GF-D8 (cell line): ENCODE measurements around the gene SAMD8.

ENCODE experiments used
- DNase-seq: peaks from one replicate; lab custom pipeline; 2025; lab: John Stamatoyannopoulos, UW

The SAMD8 gene

DNA sequence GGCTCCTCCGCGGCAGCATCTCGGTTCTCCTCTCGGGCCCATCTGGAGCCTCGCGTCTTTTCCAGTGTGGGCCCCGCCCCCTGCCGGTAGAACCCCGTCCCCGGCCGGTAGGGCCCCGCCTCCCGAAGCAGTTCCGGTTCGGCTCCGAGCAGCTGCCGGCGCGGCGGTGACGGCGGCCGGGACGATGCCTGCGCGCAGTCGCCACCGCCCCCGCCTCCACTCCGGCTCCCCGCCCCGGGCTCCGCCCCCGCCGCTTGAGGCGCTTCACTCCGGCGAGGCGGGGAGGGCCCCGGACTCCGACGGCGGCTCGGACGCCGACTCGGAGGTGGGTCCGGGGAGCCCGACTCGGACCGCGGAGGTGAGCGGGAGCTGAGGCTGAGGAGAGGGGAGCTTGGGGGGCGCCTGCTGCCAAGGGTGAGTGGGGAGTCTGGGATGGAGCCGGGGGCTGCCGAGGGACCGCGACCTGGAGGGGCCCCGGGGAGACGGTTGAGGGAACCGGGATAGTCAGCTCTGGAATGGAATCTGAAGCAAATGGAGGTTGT lies at the start of gene SAMD8:
TSS of gene SAMD8 (plus strand) at position 292 of the 542 bp plus-strand sequence. CDS start 38,873 bp downstream, outside the sequence.
- peak; percentile 86 for DNase-seq

DNA sequence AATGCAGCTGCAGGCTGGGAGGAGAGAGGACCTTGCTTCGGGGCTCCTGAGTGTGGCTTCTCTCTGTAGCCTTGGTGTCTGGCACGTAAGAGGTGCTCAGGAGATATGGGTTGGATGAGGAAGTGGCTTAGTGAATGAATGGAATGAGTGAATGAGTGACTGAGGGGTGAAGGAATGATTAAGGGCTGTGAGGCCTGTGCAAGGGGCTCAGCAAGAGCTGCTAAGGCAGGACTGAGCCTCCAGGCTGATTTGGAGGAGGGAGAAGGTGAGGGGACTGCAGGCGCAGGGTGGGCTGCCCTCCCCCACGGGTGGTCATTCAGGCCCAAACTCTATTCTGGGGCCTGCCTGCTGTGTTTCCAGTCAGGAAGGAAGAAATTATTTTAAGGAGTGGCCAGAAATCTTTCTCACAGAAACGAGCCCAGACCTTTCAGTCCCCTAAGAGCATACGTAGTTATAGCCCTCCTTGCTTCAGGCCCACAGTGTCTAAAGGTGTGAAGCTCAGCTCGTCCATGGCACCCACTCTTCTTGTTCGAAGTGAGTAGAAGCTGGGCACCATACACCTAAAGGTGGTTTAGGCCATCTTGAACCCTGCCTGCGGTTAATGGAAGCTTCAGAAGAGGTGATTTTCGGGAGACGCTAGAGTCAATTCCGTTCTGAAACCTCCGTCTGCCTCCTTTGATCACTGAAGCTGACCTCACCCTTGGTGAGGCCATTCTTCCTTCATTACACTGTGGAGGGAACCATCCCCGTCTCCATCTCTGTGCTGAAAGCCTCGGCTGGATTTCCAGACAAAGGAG lies 49.5 kb upstream of the SAMD8 start:
- no peak for DNase-seq

DNA sequence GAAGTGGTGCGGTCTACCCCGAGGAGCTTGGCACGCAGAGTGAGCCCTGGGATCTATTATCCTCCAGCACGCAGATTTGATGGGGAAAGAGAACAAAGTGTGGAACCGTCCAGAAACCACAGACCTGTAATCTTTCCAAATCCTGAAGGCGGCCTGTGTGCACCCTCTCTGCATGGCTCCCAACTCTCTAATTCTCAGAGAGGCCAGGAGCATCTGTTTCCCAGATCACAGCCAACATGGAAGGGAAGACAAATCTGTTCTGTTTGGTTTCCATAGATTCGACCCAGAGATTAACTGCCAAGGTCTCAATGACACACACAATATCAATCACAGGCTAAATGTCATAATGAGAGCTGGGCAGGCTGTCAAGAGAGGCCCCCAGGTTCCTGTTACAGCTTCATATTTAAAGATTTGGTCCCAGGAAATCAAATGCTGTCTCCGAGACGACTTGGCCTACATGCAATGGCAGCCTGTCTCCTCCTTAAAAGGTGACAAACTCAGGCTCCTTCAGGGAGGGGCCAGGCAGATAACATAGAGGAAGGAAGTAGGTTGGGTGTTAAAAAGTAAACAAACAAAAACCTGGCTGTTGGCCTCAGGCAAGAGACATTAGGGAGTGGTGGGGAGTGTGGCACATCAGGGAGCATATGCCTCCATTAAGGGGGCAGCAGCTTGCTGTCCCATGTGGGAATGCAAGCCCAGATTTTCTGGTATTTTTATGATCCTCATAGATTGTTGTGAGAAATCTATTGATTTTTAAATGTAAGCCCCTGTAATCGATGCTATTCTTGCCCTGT lies 48.8 kb upstream of the SAMD8 start:
- DNase-seq, result no peak

DNA sequence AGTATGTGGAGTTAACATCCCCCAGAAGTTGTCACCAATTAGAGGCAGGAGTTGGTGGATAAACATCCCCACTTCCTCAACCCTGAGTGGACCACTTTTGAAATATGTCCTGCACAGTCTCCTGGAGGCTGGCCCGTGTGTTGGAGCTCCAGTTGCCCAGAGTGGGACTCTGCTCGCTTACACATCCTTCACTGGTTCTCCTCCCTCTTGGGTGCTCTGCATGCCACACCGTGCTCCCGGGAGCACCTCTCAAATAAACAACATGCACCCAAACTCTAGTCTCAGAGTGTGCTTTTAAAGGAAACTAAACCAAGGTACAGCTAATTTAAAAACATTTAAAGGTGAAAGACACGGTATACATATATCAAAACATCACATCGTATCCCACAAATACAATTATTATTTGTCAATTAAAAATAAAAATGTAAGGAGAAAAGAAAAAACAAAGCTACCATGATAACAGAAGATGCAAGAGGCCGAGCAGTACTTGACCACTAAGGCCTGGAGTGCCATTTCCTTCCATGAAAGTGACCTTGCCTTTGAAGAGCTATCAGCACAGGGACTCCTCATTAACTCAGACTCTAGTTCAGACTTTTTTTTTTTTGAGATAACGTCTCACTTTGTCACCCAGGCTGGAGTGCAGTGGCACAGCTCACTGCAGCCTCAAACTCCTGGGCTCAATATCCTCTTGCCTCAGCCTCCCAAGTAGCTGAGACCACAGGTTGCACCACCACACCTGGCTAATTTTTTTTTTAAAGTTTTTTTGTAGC lies 47.8 kb upstream of the SAMD8 start:
- no peak for DNase-seq

DNA sequence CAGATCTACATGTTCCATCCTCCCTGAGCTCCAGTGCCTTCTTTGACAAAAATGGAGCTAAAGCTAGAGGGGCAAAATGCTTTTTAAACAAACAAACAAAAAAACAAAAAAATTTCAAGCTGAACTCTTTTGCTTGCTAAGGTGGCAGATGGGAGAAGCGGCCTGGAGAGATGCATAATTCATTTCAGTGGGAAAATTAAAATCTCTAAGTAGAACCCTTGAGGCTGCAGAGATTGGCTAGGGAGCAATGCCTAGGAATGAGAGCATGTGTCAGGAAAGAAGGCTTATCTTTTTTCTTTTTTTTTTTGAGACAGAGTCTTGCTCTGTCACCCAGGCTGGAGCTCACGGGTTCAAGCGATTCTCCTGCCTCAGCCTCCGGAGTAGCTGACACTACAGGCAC lies 46.4 kb upstream of the SAMD8 start:
- DNase-seq, result no peak

DNA sequence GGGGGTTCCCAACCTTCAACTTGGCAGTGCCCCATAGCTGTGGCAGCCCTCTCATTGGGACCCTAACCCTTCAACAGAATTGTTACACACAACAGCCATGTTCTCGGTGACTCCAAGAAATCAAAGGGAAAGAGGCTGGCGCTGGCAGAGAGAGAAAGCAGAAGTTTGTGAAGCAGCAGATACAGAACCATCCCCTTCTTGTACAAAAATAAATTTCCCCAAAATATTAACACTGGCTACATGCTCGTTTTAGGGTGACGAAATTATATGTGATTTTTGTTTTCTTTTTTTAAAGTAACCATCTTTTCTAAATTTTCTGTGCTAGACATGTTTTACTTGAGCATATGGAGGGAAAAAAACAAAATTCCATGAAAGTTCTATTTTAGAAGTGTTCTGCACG lies 45.2 kb upstream of the SAMD8 start:
- DNase-seq, result no peak

DNA sequence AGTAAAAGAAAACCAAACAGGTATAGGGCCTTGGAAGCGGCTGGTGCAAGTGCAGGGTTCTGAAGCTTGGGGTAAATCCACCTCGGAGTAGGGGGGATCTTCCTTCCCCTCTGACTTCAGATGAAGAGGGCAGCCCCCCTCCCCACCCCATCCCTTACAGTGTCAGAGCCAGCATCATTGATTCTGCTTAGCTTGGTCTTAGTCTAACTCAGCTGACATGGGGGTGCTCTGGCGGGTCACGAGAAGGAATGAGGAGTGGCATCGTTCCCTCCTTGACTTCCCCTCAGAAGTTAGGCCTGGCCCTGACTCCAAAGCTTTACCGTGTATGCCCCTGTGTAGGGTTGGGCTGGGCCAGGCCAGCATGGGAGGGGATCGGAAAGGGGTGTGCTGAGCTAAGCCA lies 44.2 kb upstream of the SAMD8 start:
- DNase-seq, result no peak

DNA sequence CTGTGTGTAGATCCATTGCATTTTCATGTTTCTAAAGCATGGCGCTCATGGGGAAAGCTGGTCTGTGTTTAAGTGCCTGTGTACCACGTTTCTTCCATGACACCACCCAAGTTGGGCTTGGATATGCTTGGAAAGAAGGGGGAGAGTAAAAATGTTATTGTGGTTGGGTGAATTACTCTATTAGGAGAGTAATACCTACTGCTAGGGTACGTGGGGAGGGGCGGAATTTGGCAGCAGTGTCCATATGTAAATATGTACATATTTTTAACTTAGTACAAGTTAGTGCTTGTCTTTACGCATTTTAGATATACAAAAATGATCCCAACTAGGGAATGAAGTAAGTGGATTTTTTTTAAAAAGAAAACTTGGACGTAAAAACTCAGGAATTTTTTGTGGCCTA lies 42.9 kb upstream of the SAMD8 start:
- DNase-seq, result no peak

DNA sequence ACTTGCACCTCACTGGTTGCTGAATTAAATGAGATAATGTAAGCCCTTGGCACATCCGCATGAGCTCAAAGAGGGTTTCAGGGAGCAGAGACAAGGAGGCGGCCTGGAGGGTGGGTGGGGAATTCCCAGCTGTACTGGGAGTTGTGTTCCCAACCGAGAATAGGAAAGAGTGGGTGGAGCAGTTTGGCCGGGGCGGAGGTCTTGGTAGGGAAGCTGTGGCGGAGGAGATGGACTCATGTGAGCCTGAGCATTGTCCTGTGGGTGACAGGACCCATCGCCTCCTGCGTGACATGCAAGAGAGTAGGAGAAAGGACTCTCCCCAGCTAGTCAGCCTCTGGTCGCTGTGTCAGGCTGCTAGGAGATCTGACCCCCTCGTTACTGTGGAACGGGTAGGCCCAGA lies 41.0 kb upstream of the SAMD8 start:
- DNase-seq, result no peak

DNA sequence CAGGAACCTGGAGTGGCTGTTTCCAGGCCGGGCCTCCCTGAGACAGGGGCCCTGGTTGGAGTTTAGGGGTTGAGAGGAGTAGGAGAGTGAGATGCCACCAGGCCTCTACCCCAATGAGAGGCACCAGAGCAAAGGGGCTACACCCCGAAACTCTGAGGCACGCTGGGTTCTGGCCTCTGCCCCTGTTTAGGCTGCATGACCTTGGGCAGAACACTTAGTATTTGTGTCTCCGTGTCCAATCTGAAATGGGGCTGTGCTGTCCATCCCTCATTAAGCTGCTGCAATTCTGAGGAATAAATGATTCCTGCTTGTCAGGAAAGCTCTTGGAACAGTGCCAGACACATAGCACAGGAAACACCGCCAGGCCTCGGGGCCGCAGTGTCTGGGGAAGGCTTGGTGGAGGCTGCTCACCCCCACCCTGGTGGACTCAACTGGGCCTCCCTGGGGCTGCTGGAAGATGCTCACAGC lies 40.5 kb upstream of the SAMD8 start:
- no peak for DNase-seq

DNA sequence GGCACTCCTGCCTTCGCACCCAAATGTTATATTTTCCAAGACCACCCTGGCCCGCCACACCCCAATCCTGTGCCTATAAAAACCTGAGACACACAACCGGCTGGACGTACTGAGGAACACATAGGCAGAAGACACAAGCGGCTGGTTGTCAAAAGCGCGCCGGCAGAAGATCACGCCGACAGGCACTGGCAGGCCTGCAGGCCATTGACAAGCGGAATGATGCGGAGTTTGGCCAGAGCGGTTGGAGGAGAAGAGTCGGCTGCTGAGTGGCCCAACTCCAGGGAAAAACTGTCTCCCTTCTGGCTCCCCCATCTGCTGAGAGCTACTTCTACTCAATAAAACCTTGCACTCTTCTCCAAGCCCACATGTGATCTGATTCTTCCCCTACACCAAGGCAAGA lies 39.7 kb upstream of the SAMD8 start:
- no peak for DNase-seq

DNA sequence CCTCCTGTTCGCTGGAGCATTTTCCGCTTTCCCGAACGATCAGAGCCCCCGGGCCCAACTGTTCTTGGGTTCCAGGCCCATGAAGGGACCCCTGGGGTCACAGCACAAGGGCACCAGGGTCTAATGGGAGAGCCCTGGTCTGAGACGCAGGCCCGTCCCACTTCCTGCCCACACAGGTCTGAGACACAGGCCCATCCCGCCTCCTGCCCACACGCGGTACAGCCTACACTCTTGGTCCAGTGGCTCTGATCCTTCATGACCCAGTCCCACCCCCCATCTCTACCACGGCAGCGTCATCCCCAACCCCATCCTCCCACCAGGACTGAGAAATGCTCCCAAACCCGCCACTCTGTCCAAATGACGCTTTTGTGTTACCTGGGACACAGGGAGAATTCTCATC lies 38.7 kb upstream of the SAMD8 start:
- DNase-seq, result no peak

DNA sequence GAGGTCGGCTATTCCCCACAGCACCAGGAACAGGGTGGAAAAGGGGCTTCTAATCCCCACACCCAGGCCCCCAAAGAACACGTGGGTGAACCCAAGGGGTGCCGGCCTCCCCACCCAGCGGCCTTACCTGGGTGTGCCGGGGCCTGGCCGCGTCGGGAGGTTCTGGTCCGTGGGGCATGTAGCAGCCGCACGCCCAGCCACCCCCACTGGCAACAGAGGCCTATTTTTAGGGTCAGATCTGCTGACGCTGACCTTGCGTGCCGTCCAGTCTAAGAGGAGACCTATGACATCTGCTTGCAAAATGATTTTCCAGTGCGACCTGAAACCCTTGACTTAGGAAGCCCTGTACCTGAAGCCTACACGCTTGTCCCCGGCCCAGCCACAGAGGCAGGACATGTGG lies 38.0 kb upstream of the SAMD8 start:
- no peak for DNase-seq

DNA sequence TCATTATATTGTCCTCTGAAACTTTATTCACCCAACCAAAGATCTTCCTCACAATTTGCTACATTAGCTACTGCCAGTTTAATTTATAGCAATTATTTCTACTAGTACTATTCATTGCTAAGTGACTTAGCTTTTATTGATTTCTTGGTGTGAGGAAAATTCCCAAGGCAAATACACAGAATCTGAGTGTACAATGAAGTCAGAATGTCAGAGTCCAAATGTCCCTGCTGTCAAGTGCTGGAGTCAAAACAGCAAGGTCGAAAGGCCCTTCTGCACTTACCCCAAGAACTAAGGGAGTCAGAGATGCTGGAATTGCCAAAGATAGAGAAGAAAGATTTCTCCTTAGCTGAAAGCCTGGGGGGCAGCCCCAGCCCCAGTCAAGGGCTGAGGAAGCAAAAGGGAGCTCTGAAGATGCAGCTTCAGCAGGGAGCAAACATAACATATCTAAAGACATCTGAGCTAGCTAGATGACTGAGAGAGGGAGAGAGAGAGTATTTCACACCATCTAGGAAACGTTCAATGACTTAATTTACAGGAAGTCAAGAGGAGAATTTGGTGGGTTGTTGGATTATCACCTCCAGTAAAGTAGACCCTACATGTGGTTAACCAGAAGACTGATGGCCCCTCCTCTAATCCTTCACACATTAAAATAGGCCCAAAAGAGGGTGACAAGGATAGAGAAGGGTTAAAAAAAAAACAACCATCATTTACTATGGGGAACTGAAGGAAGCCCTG lies 36.6 kb upstream of the SAMD8 start:
- DNase-seq, result no peak

DNA sequence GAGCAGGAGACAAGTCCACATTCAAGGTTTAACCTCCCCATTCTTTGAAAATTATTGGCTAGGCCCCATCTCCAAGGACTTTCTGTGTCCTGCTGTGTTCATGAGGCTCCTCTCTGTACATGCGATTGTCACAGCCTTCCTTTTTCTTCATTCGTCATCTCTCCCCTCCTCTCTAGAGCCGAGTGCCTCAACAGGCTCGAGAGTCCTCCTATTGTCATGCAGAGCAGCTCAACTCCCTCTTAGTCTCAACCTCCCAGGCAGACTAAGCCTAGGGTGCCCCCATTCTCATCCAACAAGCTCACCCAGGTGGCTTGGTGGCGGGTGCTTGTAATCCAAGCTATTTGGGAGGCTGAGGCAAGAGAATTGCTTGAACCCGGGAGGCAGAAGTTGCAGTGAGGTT lies 35.1 kb upstream of the SAMD8 start:
- no peak for DNase-seq

DNA sequence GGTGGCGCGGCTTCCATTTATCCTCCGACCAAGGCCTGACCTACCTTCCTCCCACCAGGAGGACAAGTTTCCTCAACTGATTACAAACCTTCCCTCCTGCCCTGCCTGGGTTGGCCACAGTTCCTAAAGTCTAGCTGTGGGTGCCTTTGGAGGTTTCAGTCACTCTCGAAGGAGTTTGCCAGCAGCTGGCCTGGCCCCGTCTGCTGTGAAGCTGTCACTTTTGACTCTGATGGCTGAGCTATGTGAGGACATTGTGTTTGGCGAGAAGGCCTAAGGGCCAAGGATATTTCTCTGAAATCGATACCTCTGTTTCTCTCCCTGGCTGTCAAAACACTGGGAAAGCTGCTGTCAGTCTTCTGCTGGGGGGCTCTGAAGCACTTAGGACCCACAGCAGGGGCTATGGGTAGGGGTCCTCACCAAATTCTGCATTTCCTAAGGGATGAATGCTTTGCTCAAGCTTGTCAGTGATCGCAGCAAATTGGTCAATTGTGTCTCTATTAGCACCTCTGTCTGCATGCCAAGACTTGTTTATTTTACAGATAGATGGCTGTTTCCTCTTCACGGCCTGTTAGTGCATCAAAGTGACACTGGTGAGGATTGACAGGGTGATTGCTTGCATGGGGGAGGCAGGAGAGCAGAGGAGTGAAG lies 31.9 kb upstream of the SAMD8 start:
- no peak for DNase-seq

DNA sequence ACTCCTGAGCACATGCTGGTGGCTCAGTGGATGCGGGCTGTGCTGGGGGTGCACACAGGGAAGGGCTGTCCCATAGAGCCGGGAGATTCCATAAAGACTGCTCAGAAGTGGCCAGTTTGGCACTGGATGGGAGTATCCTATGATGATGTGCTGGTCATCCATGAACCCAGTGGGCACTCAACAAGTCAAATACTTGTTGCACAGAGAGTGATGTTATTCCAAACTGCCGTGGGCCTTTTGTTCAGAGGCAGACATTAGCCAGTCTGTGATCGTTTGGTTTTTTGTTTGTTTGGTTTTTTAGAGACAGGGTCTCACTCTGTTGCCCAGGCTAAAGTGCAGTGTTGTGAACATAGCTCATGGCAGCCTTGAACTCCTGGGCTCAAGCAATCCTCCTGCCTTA lies 30.9 kb upstream of the SAMD8 start:
- no peak for DNase-seq

DNA sequence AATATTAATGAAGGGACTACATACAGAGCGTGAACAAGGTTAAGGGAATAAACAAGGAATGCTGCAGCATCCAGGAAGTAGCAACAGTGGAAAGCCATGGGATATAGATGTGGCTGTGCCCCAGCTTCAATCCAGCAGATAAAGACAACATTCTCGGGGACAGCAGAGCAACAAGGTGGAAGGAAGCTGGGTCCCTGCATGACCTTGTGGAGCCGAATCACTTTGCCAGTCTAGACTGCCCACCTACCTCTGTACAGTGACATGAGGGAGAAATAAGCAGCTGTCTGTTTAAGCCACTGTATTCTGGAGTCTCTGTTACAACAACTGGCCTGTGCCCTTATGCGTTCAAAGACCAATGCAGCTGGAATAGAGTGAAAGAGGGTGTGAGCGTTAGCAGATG lies 30.1 kb upstream of the SAMD8 start:
- DNase-seq, result no peak

DNA sequence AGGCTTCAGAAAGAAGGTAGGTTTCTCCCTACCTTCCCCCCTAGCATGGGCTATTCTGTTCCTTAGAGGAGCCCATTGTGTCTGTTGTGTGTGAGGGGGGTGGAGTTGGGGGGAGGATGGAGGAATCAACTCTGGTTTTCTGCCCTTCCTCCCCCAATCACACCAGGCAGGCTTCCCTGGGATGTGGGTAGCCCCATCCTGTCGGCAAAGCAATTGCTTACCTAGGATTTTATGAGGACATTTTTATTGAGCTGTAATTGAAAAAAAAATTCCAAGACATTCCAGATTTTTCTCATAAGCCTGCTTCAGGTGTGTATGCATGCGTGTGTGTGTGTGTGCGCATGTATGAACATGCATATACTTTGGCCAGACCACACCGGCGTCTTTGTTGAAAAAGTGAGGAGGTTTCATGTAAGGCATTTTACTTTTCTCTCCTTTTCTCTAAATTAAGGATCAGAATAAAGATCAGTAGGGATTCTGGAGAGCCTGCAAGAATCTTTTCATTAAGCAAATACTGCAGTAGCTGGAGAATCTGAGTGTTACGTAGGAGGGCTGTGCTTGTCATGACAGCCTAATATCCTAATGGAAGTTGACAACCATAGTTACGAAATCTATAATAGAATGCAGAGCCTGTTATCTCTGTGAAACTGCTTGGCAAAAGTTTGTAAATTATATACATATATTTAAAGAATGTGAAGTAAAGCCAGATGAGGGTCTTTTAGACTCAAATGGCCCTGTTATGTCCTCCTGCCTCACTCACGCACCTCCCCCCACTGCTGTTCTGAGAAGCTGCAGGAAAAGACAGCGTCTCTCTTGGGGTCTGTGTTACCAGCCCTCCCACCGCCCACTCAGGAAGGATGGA lies 27.3 kb upstream of the SAMD8 start:
- no peak for DNase-seq

DNA sequence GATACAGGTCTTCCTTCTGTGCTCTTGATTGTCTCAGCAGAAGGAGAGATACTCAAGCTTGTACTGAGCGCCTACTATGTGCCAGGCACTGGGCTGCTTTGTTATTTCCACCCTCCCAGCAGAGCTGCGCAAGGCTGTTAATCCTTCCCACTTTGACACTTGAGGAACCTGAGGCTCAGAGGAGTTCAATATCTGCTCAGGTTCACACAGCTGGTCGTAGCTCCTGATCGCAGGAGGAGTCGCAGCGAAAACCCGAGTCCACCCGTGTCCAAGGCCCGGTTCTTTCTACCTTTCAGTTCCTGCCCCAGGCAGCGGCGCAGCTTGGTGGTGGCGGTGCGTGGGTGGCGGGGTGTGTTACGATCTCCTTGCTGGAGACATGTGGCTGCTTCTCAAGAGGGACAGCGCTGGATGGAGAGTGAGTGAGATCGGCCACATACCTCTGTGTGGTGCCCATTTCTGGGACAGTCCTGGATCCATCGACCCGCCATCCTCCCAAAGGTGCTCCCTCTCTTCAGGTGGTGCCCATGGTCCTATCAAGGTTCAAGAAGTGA lies 26.5 kb upstream of the SAMD8 start:
- DNase-seq, result no peak
